ENCODE measurements around the gene CBX3. TPM values are rescaled to one million over a fixed set of nuclear protein-coding genes. Genes with fewer than 3 reads are reported as not detected.

The CBX3 gene
- total RNA-seq, 2 donors from 2014 or later, result 213 to 219 TPM

GRCh38 chr7:26203016-26203415, 1.5 kb downstream of the CBX3 start:
- WGBS, 2 experiments (ENCODE audit: insufficient coverage in 1 of 2, insufficient read length in 1 of 2), result 0% methylated on average over 2 of the region's 2 CpGs; no CpG with 5 or more reads in 1 of the 2 experiments
- Mint-ChIP-seq H3K4me1 (peaks cover 18% of the 10 kb centered on the region), H3K9me3 (no peaks in the 10 kb centered on the region), H3K36me3 (ENCODE audit: low read depth) (peaks cover 72% of the 10 kb centered on the region), H3K4me3 (peak overlapping the region; percentile 100), H3K27me3 (ENCODE audit: insufficient read depth) (no peaks in the 10 kb centered on the region), H3K27ac (peak overlapping the region; percentile 93)
- TF ChIP-seq CTCF (conservative IDR thresholded peaks at IDR 0.05), result no peak
- peak overlapping the region; percentile 98 for H3K4me3 ChIP-seq (ENCODE audit: low read length)
- DNase-seq, result no peak
- no peaks in the 10 kb centered on the region for H3K4me1 ChIP-seq (ENCODE audit: control insufficient read depth, insufficient read depth, low read length)
- H3K27ac ChIP-seq (ENCODE audit: low read depth, low read length), result no peak overlapping the region
- no peaks in the 10 kb centered on the region for H3K27me3 ChIP-seq (ENCODE audit: control insufficient read depth, insufficient read depth, low read length, poor library complexity, severe bottlenecking)
- peak overlapping the region; percentile 98 for H3K9ac ChIP-seq (ENCODE audit: extremely low read depth, low read length, poor library complexity, severe bottlenecking)
- peaks cover 57% of the 10 kb centered on the region for H3K36me3 ChIP-seq (ENCODE audit: control insufficient read depth, insufficient read depth, low read length)
- no peaks in the 10 kb centered on the region for H3K9me3 ChIP-seq (ENCODE audit: control insufficient read depth, low read length)

DNA sequence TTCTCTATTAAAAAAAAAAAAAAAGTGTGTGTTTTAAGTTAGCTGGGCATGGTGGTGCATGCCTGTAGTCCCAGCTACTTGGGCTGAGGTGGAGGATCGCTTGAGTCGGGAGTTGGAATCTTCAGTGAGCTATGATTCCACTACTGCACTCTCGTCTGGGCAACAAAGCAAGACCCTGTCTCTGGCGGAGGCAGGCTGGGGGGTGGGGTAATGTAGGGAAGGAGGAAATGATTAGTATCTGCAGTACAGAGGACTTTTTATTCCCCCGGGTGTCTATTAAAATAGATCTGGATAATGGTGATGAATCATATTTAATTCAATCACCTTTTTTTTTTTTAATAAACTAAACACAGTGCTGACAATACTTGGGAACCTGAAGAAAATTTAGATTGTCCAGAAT, 6.5 kb downstream of the CBX3 start:
- Mint-ChIP-seq H3K9me3 (no peaks in the 10 kb centered on the region), H3K27me3 (ENCODE audit: insufficient read depth) (no peaks in the 10 kb centered on the region), H3K4me3 (no peak overlapping the region), H3K4me1 (peaks cover 18% of the 10 kb centered on the region), H3K36me3 (ENCODE audit: low read depth) (peaks cover 86% of the 10 kb centered on the region), H3K27ac (no peak overlapping the region)
- Histone ChIP-seq H3K9ac (ENCODE audit: extremely low read depth, low read length, poor library complexity, severe bottlenecking) (no peak overlapping the region), H3K27me3 (ENCODE audit: control insufficient read depth, insufficient read depth, low read length, poor library complexity, severe bottlenecking) (no peaks in the 10 kb centered on the region), H3K4me1 (ENCODE audit: control insufficient read depth, insufficient read depth, low read length) (no peaks in the 10 kb centered on the region), H3K27ac (ENCODE audit: low read depth, low read length) (no peak overlapping the region), H3K36me3 (ENCODE audit: control insufficient read depth, insufficient read depth, low read length) (peaks cover 83% of the 10 kb centered on the region), H3K4me3 (ENCODE audit: low read length) (no peak overlapping the region), H3K9me3 (ENCODE audit: control insufficient read depth, low read length) (no peaks in the 10 kb centered on the region)
- no peak for TF ChIP-seq CTCF (conservative IDR thresholded peaks at IDR 0.05)
- no peak for DNase-seq
- WGBS, 2 experiments (ENCODE audit: insufficient coverage in 1 of 2, insufficient read length in 1 of 2), result 83 to 95% methylated on average over 1 to 4 of the region's 5 CpGs

GRCh38 chr7:26212921-26213718, 11.6 kb downstream of the CBX3 start:
- Mint-ChIP-seq H3K27ac (no peak overlapping the region), H3K36me3 (ENCODE audit: low read depth) (peaks cover 46% of the 10 kb centered on the region), H3K4me3 (no peak overlapping the region), H3K27me3 (ENCODE audit: insufficient read depth) (no peaks in the 10 kb centered on the region), H3K4me1 (no peaks in the 10 kb centered on the region), H3K9me3 (no peaks in the 10 kb centered on the region)
- TF ChIP-seq CTCF (conservative IDR thresholded peaks at IDR 0.05), result no peak
- no peaks in the 10 kb centered on the region for H3K27me3 ChIP-seq (ENCODE audit: control insufficient read depth, insufficient read depth, low read length, poor library complexity, severe bottlenecking)
- H3K9me3 ChIP-seq (ENCODE audit: control insufficient read depth, low read length), result no peaks in the 10 kb centered on the region
- DNase-seq, result no peak
- no peaks in the 10 kb centered on the region for H3K4me1 ChIP-seq (ENCODE audit: control insufficient read depth, insufficient read depth, low read length)
- H3K27ac ChIP-seq (ENCODE audit: low read depth, low read length), result no peak overlapping the region
- no peak overlapping the region for H3K9ac ChIP-seq (ENCODE audit: extremely low read depth, low read length, poor library complexity, severe bottlenecking)
- WGBS, 2 experiments (ENCODE audit: insufficient coverage in 1 of 2, insufficient read length in 1 of 2), result 95 to 100% methylated on average over 2 of the region's 2 CpGs
- H3K4me3 ChIP-seq (ENCODE audit: low read length), result no peak overlapping the region
- H3K36me3 ChIP-seq (ENCODE audit: control insufficient read depth, insufficient read depth, low read length), result peaks cover 54% of the 10 kb centered on the region

Measured in endodermal cell (in vitro differentiated cells).